Measurements from ENCODE around the gene PHETA1.
"Not testable (repeated sequence)": the region's sequence is repeated elsewhere in the genome, so short reads cannot be mapped to it uniquely, and the experiment has no call there.

Gene PHETA1

GRCh38 chr12:111394480-111394879 lies 25.6 kb upstream of the PHETA1 start:
- no peak overlapping the region for H3K9ac ChIP-seq (ENCODE audit: low read depth in 1 of 2, low read length in 2 of 2)
- no peak overlapping the region for H3K27ac ChIP-seq (ENCODE audit: low read depth, low read length)
- no peaks in the 10 kb centered on the region for H3K27me3 ChIP-seq (ENCODE audit: control insufficient read depth in 1 of 2, insufficient read depth in 2 of 2, low read length in 2 of 2)
- peaks cover 0 to 3% of the 10 kb centered on the region in 2 donors for H3K4me1 ChIP-seq (ENCODE audit: control insufficient read depth in 1 of 2, insufficient read depth in 2 of 2, low read length in 2 of 2)
- H3K9me3 ChIP-seq (ENCODE audit: control insufficient read depth in 1 of 2, low read length in 2 of 2) = no peaks in the 10 kb centered on the region
- H3K36me3 ChIP-seq (ENCODE audit: control insufficient read depth in 1 of 2, insufficient read depth in 2 of 2, low read length in 2 of 2) = no peaks in the 10 kb centered on the region
- H3K4me3 ChIP-seq (ENCODE audit: low read depth in 1 of 2, low read length in 2 of 2) = no peak overlapping the region

GRCh38 chr12:111393700-111394300 lies 24.9 kb upstream of the PHETA1 start:
- Histone ChIP-seq H3K27ac (ENCODE audit: low read depth, low read length) (no peak overlapping the region), H3K27me3 (ENCODE audit: control insufficient read depth in 1 of 2, insufficient read depth in 2 of 2, low read length in 2 of 2) (no peaks in the 10 kb centered on the region), H3K9me3 (ENCODE audit: control insufficient read depth in 1 of 2, low read length in 2 of 2) (no peaks in the 10 kb centered on the region)

GRCh38 chr12:111390910-111391309 lies 22.0 kb upstream of the PHETA1 start:
- no peaks in the 10 kb centered on the region for H3K36me3 ChIP-seq (ENCODE audit: control insufficient read depth in 1 of 2, insufficient read depth in 2 of 2, low read length in 2 of 2)
- no peaks in the 10 kb centered on the region for H3K4me1 ChIP-seq (ENCODE audit: control insufficient read depth in 1 of 2, insufficient read depth in 2 of 2, low read length in 2 of 2)

More at GRCh38 chr12:111393700-111394300, 24.9 kb upstream of the PHETA1 start:
- Histone ChIP-seq H3K4me1 (ENCODE audit: control insufficient read depth in 1 of 2, insufficient read depth in 2 of 2, low read length in 2 of 2) (peaks cover 0 to 3% of the 10 kb centered on the region in 2 donors), H3K4me3 (ENCODE audit: low read depth in 1 of 2, low read length in 2 of 2) (no peak overlapping the region), H3K9ac (ENCODE audit: low read depth in 1 of 2, low read length in 2 of 2) (no peak overlapping the region), H3K36me3 (ENCODE audit: control insufficient read depth in 1 of 2, insufficient read depth in 2 of 2, low read length in 2 of 2) (no peaks in the 10 kb centered on the region)

GRCh38 chr12:111389635-111390034 lies 20.7 kb upstream of the PHETA1 start:
- Histone ChIP-seq H3K9ac (ENCODE audit: low read depth in 1 of 2, low read length in 2 of 2) (no peak overlapping the region), H3K4me3 (ENCODE audit: low read depth in 1 of 2, low read length in 2 of 2) (no peak overlapping the region), H3K27ac (ENCODE audit: low read depth, low read length) (no peak overlapping the region), H3K9me3 (ENCODE audit: control insufficient read depth in 1 of 2, low read length in 2 of 2) (no peaks in the 10 kb centered on the region), H3K27me3 (ENCODE audit: control insufficient read depth in 1 of 2, insufficient read depth in 2 of 2, low read length in 2 of 2) (no peaks in the 10 kb centered on the region), H3K36me3 (ENCODE audit: control insufficient read depth in 1 of 2, insufficient read depth in 2 of 2, low read length in 2 of 2) (no peaks in the 10 kb centered on the region), H3K4me1 (ENCODE audit: control insufficient read depth in 1 of 2, insufficient read depth in 2 of 2, low read length in 2 of 2) (no peaks in the 10 kb centered on the region)

More at GRCh38 chr12:111390910-111391309, 22.0 kb upstream of the PHETA1 start:
- Histone ChIP-seq H3K27ac (ENCODE audit: low read depth, low read length) (no peak overlapping the region), H3K27me3 (ENCODE audit: control insufficient read depth in 1 of 2, insufficient read depth in 2 of 2, low read length in 2 of 2) (no peaks in the 10 kb centered on the region), H3K4me3 (ENCODE audit: low read depth in 1 of 2, low read length in 2 of 2) (no peak overlapping the region), H3K9ac (ENCODE audit: low read depth in 1 of 2, low read length in 2 of 2) (no peak overlapping the region), H3K9me3 (ENCODE audit: control insufficient read depth in 1 of 2, low read length in 2 of 2) (no peaks in the 10 kb centered on the region)

- Histone ChIP-seq H3K9ac (ENCODE audit: low read depth in 1 of 2, low read length in 2 of 2) (no peak overlapping the region), H3K9me3 (ENCODE audit: control insufficient read depth in 1 of 2, low read length in 2 of 2) (no peaks in the 10 kb centered on the region), H3K36me3 (ENCODE audit: control insufficient read depth in 1 of 2, insufficient read depth in 2 of 2, low read length in 2 of 2) (no peaks in the 10 kb centered on the region), H3K4me1 (ENCODE audit: control insufficient read depth in 1 of 2, insufficient read depth in 2 of 2, low read length in 2 of 2) (no peaks in the 10 kb centered on the region), H3K27ac (ENCODE audit: low read depth, low read length) (no peak overlapping the region), H3K27me3 (ENCODE audit: control insufficient read depth in 1 of 2, insufficient read depth in 2 of 2, low read length in 2 of 2) (no peaks in the 10 kb centered on the region), H3K4me3 (ENCODE audit: low read depth in 1 of 2, low read length in 2 of 2) (no peak overlapping the region)
Measured at GRCh38 chr12:111387747-111388323, 18.9 kb upstream of the PHETA1 start.

GRCh38 chr12:111386885-111387284 lies 18.0 kb upstream of the PHETA1 start:
- H3K27me3 ChIP-seq (ENCODE audit: control insufficient read depth in 1 of 2, insufficient read depth in 2 of 2, low read length in 2 of 2) = no peaks in the 10 kb centered on the region
- H3K4me1 ChIP-seq (ENCODE audit: control insufficient read depth in 1 of 2, insufficient read depth in 2 of 2, low read length in 2 of 2) = no peaks in the 10 kb centered on the region
- H3K9ac ChIP-seq (ENCODE audit: low read depth in 1 of 2, low read length in 2 of 2) = no peak overlapping the region
- no peak overlapping the region for H3K4me3 ChIP-seq (ENCODE audit: low read depth in 1 of 2, low read length in 2 of 2)
- no peaks in the 10 kb centered on the region for H3K9me3 ChIP-seq (ENCODE audit: control insufficient read depth in 1 of 2, low read length in 2 of 2)
- no peaks in the 10 kb centered on the region for H3K36me3 ChIP-seq (ENCODE audit: control insufficient read depth in 1 of 2, insufficient read depth in 2 of 2, low read length in 2 of 2)
- H3K27ac ChIP-seq (ENCODE audit: low read depth, low read length) = no peak overlapping the region

- Histone ChIP-seq H3K27me3 (ENCODE audit: control insufficient read depth in 1 of 2, insufficient read depth in 2 of 2, low read length in 2 of 2) (no peaks in the 10 kb centered on the region), H3K4me1 (ENCODE audit: control insufficient read depth in 1 of 2, insufficient read depth in 2 of 2, low read length in 2 of 2) (no peaks in the 10 kb centered on the region), H3K4me3 (ENCODE audit: low read depth in 1 of 2, low read length in 2 of 2) (no peak overlapping the region), H3K36me3 (ENCODE audit: control insufficient read depth in 1 of 2, insufficient read depth in 2 of 2, low read length in 2 of 2) (no peaks in the 10 kb centered on the region), H3K9ac (ENCODE audit: low read depth in 1 of 2, low read length in 2 of 2) (no peak overlapping the region), H3K27ac (ENCODE audit: low read depth, low read length) (no peak overlapping the region), H3K9me3 (ENCODE audit: control insufficient read depth in 1 of 2, low read length in 2 of 2) (no peaks in the 10 kb centered on the region)
Measured at GRCh38 chr12:111384596-111384995, 15.7 kb upstream of the PHETA1 start.

GRCh38 chr12:111379942-111380554 lies 11.2 kb upstream of the PHETA1 start:
- H3K36me3 ChIP-seq (ENCODE audit: control insufficient read depth in 1 of 2, insufficient read depth in 2 of 2, low read length in 2 of 2) = no peaks in the 10 kb centered on the region

GRCh38 chr12:111377440-111377839 lies 8.5 kb upstream of the PHETA1 start:
- Histone ChIP-seq H3K27ac (ENCODE audit: low read depth, low read length) (no peak overlapping the region), H3K9me3 (ENCODE audit: control insufficient read depth in 1 of 2, low read length in 2 of 2) (peaks cover 0 to 4% of the 10 kb centered on the region in 2 donors), H3K36me3 (ENCODE audit: control insufficient read depth in 1 of 2, insufficient read depth in 2 of 2, low read length in 2 of 2) (no peaks in the 10 kb centered on the region), H3K4me3 (ENCODE audit: low read depth in 1 of 2, low read length in 2 of 2) (no peak overlapping the region), H3K27me3 (ENCODE audit: control insufficient read depth in 1 of 2, insufficient read depth in 2 of 2, low read length in 2 of 2) (no peaks in the 10 kb centered on the region), H3K9ac (ENCODE audit: low read depth in 1 of 2, low read length in 2 of 2) (no peak overlapping the region), H3K4me1 (ENCODE audit: control insufficient read depth in 1 of 2, insufficient read depth in 2 of 2, low read length in 2 of 2) (no peaks in the 10 kb centered on the region)

More at GRCh38 chr12:111379942-111380554, 11.2 kb upstream of the PHETA1 start:
- Histone ChIP-seq H3K9ac (ENCODE audit: low read depth in 1 of 2, low read length in 2 of 2) (no peak overlapping the region), H3K27ac (ENCODE audit: low read depth, low read length) (no peak overlapping the region), H3K27me3 (ENCODE audit: control insufficient read depth in 1 of 2, insufficient read depth in 2 of 2, low read length in 2 of 2) (no peaks in the 10 kb centered on the region), H3K4me3 (ENCODE audit: low read depth in 1 of 2, low read length in 2 of 2) (no peak overlapping the region), H3K9me3 (ENCODE audit: control insufficient read depth in 1 of 2, low read length in 2 of 2) (peaks cover 0 to 4% of the 10 kb centered on the region in 2 donors), H3K4me1 (ENCODE audit: control insufficient read depth in 1 of 2, insufficient read depth in 2 of 2, low read length in 2 of 2) (no peaks in the 10 kb centered on the region)

GRCh38 chr12:111373231-111373630 lies 4.3 kb upstream of the PHETA1 start:
- not testable (repeated sequence) for H3K4me3 ChIP-seq (ENCODE audit: low read depth in 1 of 2, low read length in 2 of 2); H3K9ac ChIP-seq (ENCODE audit: low read depth in 1 of 2, low read length in 2 of 2); H3K27ac ChIP-seq (ENCODE audit: low read depth, low read length); H3K27me3 ChIP-seq (ENCODE audit: control insufficient read depth in 1 of 2, insufficient read depth in 2 of 2, low read length in 2 of 2); H3K9me3 ChIP-seq (ENCODE audit: control insufficient read depth in 1 of 2, low read length in 2 of 2); H3K36me3 ChIP-seq (ENCODE audit: control insufficient read depth in 1 of 2, insufficient read depth in 2 of 2, low read length in 2 of 2)
- peaks cover 9 to 12% of the 10 kb centered on the region in 2 donors for H3K4me1 ChIP-seq (ENCODE audit: control insufficient read depth in 1 of 2, insufficient read depth in 2 of 2, low read length in 2 of 2)

All from duodenal mucosa (tissue), 2 donors.